HepG2 (cell line): Measurements from ENCODE around the gene SLC12A5. TPM values are rescaled to one million over a fixed set of nuclear protein-coding genes. Genes with fewer than 3 reads are reported as not detected.
A peak's percentile ranks its signal among the peaks of the same experiment; 100 is the strongest.

Source experiments
- HOXA5 ChIP-seq: sonication (generic); formaldehyde crosslinking; IDR thresholded peaks from 2 replicates; pipeline ENCODE4 v1.4.0; 2020; ENCODE audit warnings: missing genetic modification reagents
- NCOA2 ChIP-seq: sonication (generic); formaldehyde crosslinking; IDR thresholded peaks from 2 replicates; pipeline ENCODE4 v1.8.0; 2022; ENCODE audit warnings: inconsistent platforms
- NFE2L2 ChIP-seq: fragments of 150-350 bp; IDR thresholded peaks from 2 replicates; pipeline ENCODE4 v1.6.1; 2014; ENCODE audit warnings: low read length
- SP5 ChIP-seq: IDR thresholded peaks from 2 replicates; pipeline ENCODE4 v1.6.1; 2016; ENCODE audit warnings: low read depth, borderline replicate concordance
- TBX3 ChIP-seq: fragments of 450-650 bp; IDR thresholded peaks from 2 replicates; pipeline ENCODE4 v1.6.1; 2017; ENCODE audit warnings: antibody characterized with exemption, mild to moderate bottlenecking, inconsistent platforms, borderline replicate concordance
- ZFP62 ChIP-seq: sonication (generic); formaldehyde crosslinking; IDR thresholded peaks from 2 replicates; pipeline ENCODE4 v1.4.0; 2020; ENCODE audit warnings: missing genetic modification reagents
- ZNF546 ChIP-seq: sonication (generic); formaldehyde crosslinking; conservative IDR thresholded peaks from 2 replicates; pipeline ENCODE4 v1.8.1; 2023; ENCODE audit warnings: mild to moderate bottlenecking, missing genetic modification reagents
- polyA plus RNA-seq, 8 experiments: library from polyadenylated mRNA; depleted of rRNA in 3 of 8; stranded (reverse) in 7 of 8; unstranded in 1 of 8; fragments of >200 nt; fragmentation: Illumina TruSeq in 4 of 8; extraction: Trizol in 4 of 8; gene quantifications; 2 replicates each; pipeline versions ENCODE4 v1.2.1 to v1.2.3, GENCODE V29; 2011 to 2016; ENCODE audit warnings: low read depth in 4 of 8, missing spikeins in 1 of 8, mixed read lengths in 1 of 8; ENCODE audit not compliant: insufficient read depth in 1 of 8
- total RNA-seq, 5 experiments: library from RNA; depleted of rRNA; stranded (reverse); fragments of >200 nt; fragmentation: Illumina TruSeq; extraction: Trizol; gene quantifications; 2 replicates each; pipeline ENCODE4 v1.2.3, GENCODE V29; 2016; ENCODE audit warnings: low read depth in 1 of 5
- TF ChIP-seq, protein P1 (sequence below): sonication (generic); formaldehyde crosslinking; IDR thresholded peaks from one replicate; pipeline ENCODE4 v1.5.1; 2020; ENCODE audit warnings: mild to moderate bottlenecking, missing genetic modification reagents; ENCODE audit errors: not compliant biosample characterization
- TF ChIP-seq, protein P2 (sequence below): sonication (generic); formaldehyde crosslinking; IDR thresholded peaks from 2 replicates; pipeline ENCODE4 v1.4.0; 2020; ENCODE audit warnings: mild to moderate bottlenecking, missing genetic modification reagents

Gene SLC12A5
- total and polyA plus RNA-seq, 2 of the 13 experiments (the other 11 are each of a cell fraction or from before 2014, with no cell fraction given), result 4.3 to 5.4 TPM

DNA sequence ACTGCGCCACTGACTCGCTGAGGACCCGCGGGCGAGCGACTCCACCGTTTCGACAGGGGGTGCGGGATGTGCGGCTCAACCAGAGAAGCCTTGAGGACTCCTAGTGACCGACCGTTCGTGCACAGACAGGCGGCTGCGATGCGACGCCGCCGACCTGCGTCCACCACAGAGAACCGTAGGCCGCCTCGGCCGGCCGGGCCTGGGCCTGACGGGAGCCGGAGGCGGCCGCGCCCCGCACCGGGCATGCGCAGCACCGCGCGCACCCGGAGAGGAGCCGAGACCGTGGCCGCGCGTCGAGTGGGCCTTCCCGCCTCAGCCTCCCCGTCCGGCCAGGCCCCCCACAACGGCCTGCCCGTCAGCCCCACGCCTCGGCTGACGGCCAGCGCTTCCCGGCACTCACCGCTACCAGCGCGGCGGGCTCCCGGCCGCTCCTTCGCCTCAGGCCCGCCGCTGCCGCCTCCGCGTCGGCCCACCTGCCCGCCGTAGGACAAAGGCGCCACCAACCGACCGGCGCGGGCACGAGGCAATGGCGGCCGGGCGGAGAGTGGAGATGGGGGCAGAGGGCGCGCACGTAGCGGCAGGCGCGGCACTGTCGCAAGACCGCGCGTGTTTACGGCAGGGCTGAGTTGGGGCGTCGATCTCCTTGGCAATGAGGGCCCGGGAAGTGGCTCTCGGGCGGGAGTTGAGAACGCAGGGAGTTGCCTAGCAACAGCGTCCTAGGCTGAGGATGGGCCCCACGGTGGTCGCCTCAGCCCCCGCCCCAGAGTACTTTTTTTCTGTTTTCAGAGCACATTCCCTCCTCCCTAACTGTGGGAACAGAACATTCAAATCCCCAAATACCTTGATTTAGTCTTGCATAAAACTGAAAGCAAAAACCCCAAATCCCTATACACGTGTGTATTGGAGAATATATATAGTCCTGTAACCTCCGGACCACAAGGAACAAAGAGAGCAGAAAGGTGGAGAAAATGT, 60.7 kb downstream of the SLC12A5 start, which contains the start of gene NCOA5 (continued):
- TF ChIP-seq, protein P1, sequence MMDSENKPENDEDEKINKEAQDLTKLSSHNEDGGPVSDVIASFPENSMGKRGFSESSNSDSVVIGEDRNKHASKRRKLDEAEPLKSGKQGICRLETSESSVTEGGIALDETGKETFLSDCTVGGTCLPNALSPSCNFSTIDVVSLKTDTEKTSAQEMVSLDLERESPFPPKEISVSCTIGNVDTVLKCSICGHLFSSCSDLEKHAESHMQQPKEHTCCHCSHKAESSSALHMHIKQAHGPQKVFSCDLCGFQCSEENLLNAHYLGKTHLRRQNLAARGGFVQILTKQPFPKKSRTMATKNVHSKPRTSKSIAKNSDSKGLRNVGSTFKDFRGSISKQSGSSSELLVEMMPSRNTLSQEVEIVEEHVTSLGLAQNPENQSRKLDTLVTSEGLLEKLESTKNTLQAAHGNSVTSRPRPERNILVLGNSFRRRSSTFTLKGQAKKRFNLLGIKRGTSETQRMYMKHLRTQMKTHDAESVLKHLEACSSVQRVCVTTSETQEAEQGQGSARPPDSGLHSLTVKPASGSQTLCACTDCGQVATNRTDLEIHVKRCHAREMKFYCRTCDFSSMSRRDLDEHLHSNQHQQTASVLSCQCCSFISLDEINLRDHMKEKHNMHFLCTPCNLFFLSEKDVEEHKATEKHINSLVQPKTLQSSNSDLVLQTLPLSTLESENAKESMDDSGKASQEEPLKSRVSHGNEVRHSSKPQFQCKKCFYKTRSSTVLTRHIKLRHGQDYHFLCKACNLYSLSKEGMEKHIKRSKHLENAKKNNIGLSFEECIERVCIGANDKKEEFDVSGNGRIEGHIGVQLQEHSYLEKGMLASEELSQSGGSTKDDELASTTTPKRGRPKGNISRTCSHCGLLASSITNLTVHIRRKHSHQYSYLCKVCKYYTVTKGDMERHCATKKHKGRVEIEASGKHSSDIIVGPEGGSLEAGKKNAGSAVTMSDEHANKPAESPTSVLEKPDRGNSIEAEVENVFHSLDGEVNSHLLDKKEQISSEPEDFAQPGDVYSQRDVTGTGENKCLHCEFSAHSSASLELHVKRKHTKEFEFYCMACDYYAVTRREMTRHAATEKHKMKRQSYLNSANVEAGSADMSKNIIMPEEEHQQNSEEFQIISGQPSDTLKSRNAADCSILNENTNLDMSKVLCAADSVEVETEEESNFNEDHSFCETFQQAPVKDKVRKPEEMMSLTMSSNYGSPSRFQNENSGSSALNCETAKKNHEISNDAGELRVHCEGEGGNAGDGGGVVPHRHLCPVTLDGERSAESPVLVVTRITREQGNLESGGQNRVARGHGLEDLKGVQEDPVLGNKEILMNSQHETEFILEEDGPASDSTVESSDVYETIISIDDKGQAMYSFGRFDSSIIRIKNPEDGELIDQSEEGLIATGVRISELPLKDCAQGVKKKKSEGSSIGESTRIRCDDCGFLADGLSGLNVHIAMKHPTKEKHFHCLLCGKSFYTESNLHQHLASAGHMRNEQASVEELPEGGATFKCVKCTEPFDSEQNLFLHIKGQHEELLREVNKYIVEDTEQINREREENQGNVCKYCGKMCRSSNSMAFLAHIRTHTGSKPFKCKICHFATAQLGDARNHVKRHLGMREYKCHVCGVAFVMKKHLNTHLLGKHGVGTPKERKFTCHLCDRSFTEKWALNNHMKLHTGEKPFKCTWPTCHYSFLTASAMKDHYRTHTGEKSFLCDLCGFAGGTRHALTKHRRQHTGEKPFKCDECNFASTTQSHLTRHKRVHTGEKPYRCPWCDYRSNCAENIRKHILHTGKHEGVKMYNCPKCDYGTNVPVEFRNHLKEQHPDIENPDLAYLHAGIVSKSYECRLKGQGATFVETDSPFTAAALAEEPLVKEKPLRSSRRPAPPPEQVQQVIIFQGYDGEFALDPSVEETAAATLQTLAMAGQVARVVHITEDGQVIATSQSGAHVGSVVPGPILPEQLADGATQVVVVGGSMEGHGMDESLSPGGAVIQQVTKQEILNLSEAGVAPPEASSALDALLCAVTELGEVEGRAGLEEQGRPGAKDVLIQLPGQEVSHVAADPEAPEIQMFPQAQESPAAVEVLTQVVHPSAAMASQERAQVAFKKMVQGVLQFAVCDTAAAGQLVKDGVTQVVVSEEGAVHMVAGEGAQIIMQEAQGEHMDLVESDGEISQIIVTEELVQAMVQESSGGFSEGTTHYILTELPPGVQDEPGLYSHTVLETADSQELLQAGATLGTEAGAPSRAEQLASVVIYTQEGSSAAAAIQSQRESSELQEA, result peak; percentile 94
- TF ChIP-seq NFE2L2, result no peak
- peak; percentile 98 for TF ChIP-seq ZNF546 (CRISPR knock-in tag)
- peak; percentile 45; the same call in 1 of the 2 replicates for TF ChIP-seq NCOA2 (CRISPR knock-in tag)
- TF ChIP-seq, protein P2, sequence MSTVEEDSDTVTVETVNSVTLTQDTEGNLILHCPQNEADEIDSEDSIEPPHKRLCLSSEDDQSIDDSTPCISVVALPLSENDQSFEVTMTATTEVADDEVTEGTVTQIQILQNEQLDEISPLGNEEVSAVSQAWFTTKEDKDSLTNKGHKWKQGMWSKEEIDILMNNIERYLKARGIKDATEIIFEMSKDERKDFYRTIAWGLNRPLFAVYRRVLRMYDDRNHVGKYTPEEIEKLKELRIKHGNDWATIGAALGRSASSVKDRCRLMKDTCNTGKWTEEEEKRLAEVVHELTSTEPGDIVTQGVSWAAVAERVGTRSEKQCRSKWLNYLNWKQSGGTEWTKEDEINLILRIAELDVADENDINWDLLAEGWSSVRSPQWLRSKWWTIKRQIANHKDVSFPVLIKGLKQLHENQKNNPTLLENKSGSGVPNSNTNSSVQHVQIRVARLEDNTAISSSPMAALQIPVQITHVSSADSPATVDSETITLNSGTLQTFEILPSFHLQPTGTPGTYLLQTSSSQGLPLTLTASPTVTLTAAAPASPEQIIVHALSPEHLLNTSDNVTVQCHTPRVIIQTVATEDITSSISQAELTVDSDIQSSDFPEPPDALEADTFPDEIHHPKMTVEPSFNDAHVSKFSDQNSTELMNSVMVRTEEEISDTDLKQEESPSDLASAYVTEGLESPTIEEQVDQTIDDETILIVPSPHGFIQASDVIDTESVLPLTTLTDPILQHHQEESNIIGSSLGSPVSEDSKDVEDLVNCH, result no peak
- 0 out of 2 replicates have a peak, but pooled peaks have one; percentile 48 for TF ChIP-seq SP5 (CRISPR knock-in tag)
- no peak for TF ChIP-seq TBX3
- no peak for TF ChIP-seq ZFP62 (CRISPR knock-in tag)
- peak; percentile 69; the same call in 1 of the 2 replicates for TF ChIP-seq HOXA5 (CRISPR knock-in tag)
